ENCODE results near the gene ECD. TPM values are rescaled to one million over a fixed set of nuclear protein-coding genes. Genes with fewer than 3 reads are reported as not detected.

The ECD gene
- total RNA-seq, 1 donor from 2014 or later, result 44.0 TPM

- Histone ChIP-seq H2AFZ (replicated peaks) (no peak overlapping the region), H3F3A (ENCODE audit: low read depth) (peaks cover 3% of the 10 kb centered on the region), H3K4me1 (no peaks in the 10 kb centered on the region), H3K9me3 (ENCODE audit: low read depth) (no peaks in the 10 kb centered on the region), H3K4me3 (no peak overlapping the region), H3K9ac (no peak overlapping the region), H3K27ac (no peak overlapping the region), H4K20me1 (ENCODE audit: low read depth) (no peaks in the 10 kb centered on the region), H3K27me3 (no peaks in the 10 kb centered on the region), H3K79me2 (ENCODE audit: low read depth) (no peaks in the 10 kb centered on the region), H3K36me3 (peaks cover 7% of the 10 kb centered on the region), H3K4me2 (no peak overlapping the region)
- Mint-ChIP-seq H3K4me3 (no peak overlapping the region), H3K27ac (no peak overlapping the region), H3K27me3 (ENCODE audit: insufficient read depth, low read depth) (no peaks in the 10 kb centered on the region), H3K9me3 (no peaks in the 10 kb centered on the region), H3K36me3 (peaks cover 30% of the 10 kb centered on the region), H3K4me1 (no peaks in the 10 kb centered on the region)
- DNase-seq (ENCODE audit: low spot score), result no peak
- TF ChIP-seq EZH2 (IDR thresholded peaks at IDR 0.05) (no peak), CTCF (IDR thresholded peaks at IDR 0.05) (no peak), EZH2phosphoT487 (IDR thresholded peaks at IDR 0.05) (no peak)
These were observed 28.6 kb downstream of the ECD start for GRCh38 chr10:73139251-73139650.

DNA sequence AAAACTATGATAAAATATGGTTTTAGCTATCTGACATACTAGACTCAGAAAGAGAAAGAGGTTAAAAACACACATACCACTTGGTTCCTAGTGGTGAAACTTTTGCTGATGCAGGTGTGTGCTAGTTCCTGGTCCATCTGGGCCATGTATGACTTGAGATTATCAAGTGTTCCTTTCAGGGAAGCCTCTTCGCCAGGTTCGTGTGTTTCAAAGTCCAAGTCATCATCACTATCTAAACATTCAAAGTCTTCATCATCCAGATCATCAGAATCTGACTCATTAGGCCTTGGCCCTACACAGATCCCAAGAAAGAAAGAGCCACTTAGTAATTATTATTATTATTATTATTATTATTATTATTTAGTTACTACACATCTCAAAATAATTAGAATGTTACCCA lies 31.2 kb downstream of the ECD start:
- Histone ChIP-seq H2AFZ (replicated peaks) (no peak overlapping the region), H3K79me2 (ENCODE audit: low read depth) (no peaks in the 10 kb centered on the region), H3K9me3 (ENCODE audit: low read depth) (no peaks in the 10 kb centered on the region), H4K20me1 (ENCODE audit: low read depth) (no peaks in the 10 kb centered on the region), H3K36me3 (peaks cover 18% of the 10 kb centered on the region), H3K4me1 (no peaks in the 10 kb centered on the region), H3K27me3 (no peaks in the 10 kb centered on the region), H3F3A (ENCODE audit: low read depth) (peaks cover 3% of the 10 kb centered on the region), H3K27ac (no peak overlapping the region), H3K9ac (no peak overlapping the region), H3K4me2 (no peak overlapping the region), H3K4me3 (no peak overlapping the region)
- Mint-ChIP-seq H3K4me3 (no peak overlapping the region), H3K9me3 (no peaks in the 10 kb centered on the region), H3K27ac (no peak overlapping the region), H3K36me3 (peaks cover 27% of the 10 kb centered on the region), H3K4me1 (no peaks in the 10 kb centered on the region), H3K27me3 (ENCODE audit: insufficient read depth, low read depth) (no peaks in the 10 kb centered on the region)
- no peak for DNase-seq (ENCODE audit: low spot score)
- TF ChIP-seq EZH2phosphoT487 (IDR thresholded peaks at IDR 0.05) (no peak), CTCF (IDR thresholded peaks at IDR 0.05) (no peak), EZH2 (IDR thresholded peaks at IDR 0.05) (no peak)

- Histone ChIP-seq H3K79me2 (ENCODE audit: low read depth) (no peaks in the 10 kb centered on the region), H3K4me3 (no peak overlapping the region), H3K27me3 (no peaks in the 10 kb centered on the region), H2AFZ (replicated peaks) (no peak overlapping the region), H3K9ac (no peak overlapping the region), H3K9me3 (ENCODE audit: low read depth) (no peaks in the 10 kb centered on the region), H4K20me1 (ENCODE audit: low read depth) (no peaks in the 10 kb centered on the region), H3K36me3 (peaks cover 18% of the 10 kb centered on the region), H3K4me1 (no peaks in the 10 kb centered on the region), H3F3A (ENCODE audit: low read depth) (peaks cover 3% of the 10 kb centered on the region), H3K27ac (no peak overlapping the region), H3K4me2 (no peak overlapping the region)
- TF ChIP-seq CTCF (IDR thresholded peaks at IDR 0.05), result no peak
- no peaks in the 10 kb centered on the region for H3K4me1 Mint-ChIP-seq
- H3K4me3 Mint-ChIP-seq, result no peak overlapping the region
- DNase-seq (ENCODE audit: low spot score), result no peak
- no peak overlapping the region for H3K27ac Mint-ChIP-seq
- H3K9me3 Mint-ChIP-seq, result no peaks in the 10 kb centered on the region
- H3K27me3 Mint-ChIP-seq (ENCODE audit: insufficient read depth, low read depth), result no peaks in the 10 kb centered on the region
- H3K36me3 Mint-ChIP-seq, result peaks cover 30% of the 10 kb centered on the region
These were observed 33.1 kb downstream of the ECD start for GRCh38 chr10:73134727-73135126.

Measured in neural progenitor cell (in vitro differentiated cells).